ENCODE measurements around the gene DNHD1.

Gene DNHD1

GRCh38 chr11:6553634-6554033 is 56.6 kb downstream of the DNHD1 start:
- DNase-seq (ENCODE audit: low spot score): no peak
- Histone ChIP-seq H3K27ac (no peak overlapping the region), H3K4me3 (no peak overlapping the region)
- no peak for TF ChIP-seq CTCF (IDR thresholded peaks at IDR 0.05)

GRCh38 chr11:6554828-6555706 is 58.0 kb downstream of the DNHD1 start:
- Histone ChIP-seq H3K4me3 (no peak overlapping the region), H3K27ac (no peak overlapping the region)
- TF ChIP-seq CTCF (IDR thresholded peaks at IDR 0.05): no peak
- no peak for DNase-seq (ENCODE audit: low spot score)

GRCh38 chr11:6556139-6556949 is 59.3 kb downstream of the DNHD1 start:
- Histone ChIP-seq H3K4me3 (no peak overlapping the region), H3K27ac (no peak overlapping the region)
- DNase-seq (ENCODE audit: low spot score): no peak
- TF ChIP-seq CTCF (IDR thresholded peaks at IDR 0.05): no peak

- TF ChIP-seq CTCF (IDR thresholded peaks at IDR 0.05): no peak
- H3K27ac ChIP-seq: no peak overlapping the region
- no peak for DNase-seq (ENCODE audit: low spot score)
- no peak overlapping the region for H3K4me3 ChIP-seq
Observed at GRCh38 chr11:6557063-6557462, 60.0 kb downstream of the DNHD1 start.

GRCh38 chr11:6557761-6558674 is 60.9 kb downstream of the DNHD1 start:
- Histone ChIP-seq H3K4me3 (no peak overlapping the region), H3K27ac (no peak overlapping the region)
- no peak for DNase-seq (ENCODE audit: low spot score)
- TF ChIP-seq CTCF (IDR thresholded peaks at IDR 0.05): no peak

GRCh38 chr11:6559369-6559768 is 62.3 kb downstream of the DNHD1 start:
- Histone ChIP-seq H3K4me3 (no peak overlapping the region), H3K27ac (no peak overlapping the region)
- no peak for TF ChIP-seq CTCF (IDR thresholded peaks at IDR 0.05)
- DNase-seq (ENCODE audit: low spot score): no peak

All from coronary artery (tissue), 2 donors.